ENCODE measurements around the gene TMEM151B. TPM values are rescaled to one million over a fixed set of nuclear protein-coding genes. Genes with fewer than 3 reads are reported as not detected.

TMEM151B gene
- total RNA-seq, 1 experiment from 2014 or later, result not detected

DNA sequence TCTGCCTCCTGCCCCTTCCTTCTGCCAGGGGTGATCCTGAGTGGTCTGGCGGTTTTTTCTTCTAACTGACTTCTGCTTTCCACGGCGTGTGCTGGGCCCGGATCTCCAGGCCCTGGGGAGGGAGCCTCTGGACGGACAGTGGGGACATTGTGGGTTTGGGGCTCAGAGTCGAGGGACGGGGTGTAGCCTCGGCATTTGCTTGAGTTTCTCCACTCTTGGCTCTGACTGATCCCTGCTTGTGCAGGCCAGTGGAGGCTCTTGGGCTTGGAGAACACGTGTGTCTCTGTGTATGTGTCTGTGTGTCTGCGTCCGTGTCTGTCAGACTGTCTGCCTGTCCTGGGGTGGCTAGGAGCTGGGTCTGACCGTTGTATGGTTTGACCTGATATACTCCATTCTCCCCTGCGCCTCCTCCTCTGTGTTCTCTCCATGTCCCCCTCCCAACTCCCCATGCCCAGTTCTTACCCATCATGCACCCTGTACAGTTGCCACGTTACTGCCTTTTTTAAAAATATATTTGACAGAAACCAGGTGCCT is 36.6 kb upstream of the TMEM151B start:
- H3K4me3 ChIP-seq (ENCODE audit: low read depth, low read length), result no peak overlapping the region
- H3K9me3 ChIP-seq, result no peaks in the 10 kb centered on the region
- no peaks in the 10 kb centered on the region for H3K27me3 ChIP-seq (replicated peaks; ENCODE audit: control insufficient read depth, insufficient read depth, low read length)
- ChIA-PET POLR2A (no interaction called here), CTCF (interaction anchor here (0.5 to 3.5 kb wide), 6 partner anchors 9 to 137 kb away, joined by 3 to 25 read pairs (median 8); partner anchors contain the start of gene SLC29A1)
- no peaks in the 10 kb centered on the region for H3K9me3 Mint-ChIP-seq (ENCODE audit: unreplicated experiment)
- peak overlapping the region; percentile 23 for H3K27ac Mint-ChIP-seq (ENCODE audit: unreplicated experiment)
- no peaks in the 10 kb centered on the region for H3K27me3 Mint-ChIP-seq (ENCODE audit: insufficient read depth, unreplicated experiment)
- H3K4me3 Mint-ChIP-seq (ENCODE audit: unreplicated experiment), result no peak overlapping the region
- H3K36me3 ChIP-seq (ENCODE audit: control insufficient read depth, insufficient read depth, low read length), result no peaks in the 10 kb centered on the region
- intact Hi-C loops (cut with micrococcal nuclease; ENCODE audit: unreplicated experiment), result loop anchor here (1.0 kb wide), 2 partner anchors 12 to 138 kb away; no protein-coding TSS in a partner anchor
- H3K36me3 Mint-ChIP-seq (ENCODE audit: insufficient read depth, unreplicated experiment), result peaks cover 18% of the 10 kb centered on the region
- peaks cover 17% of the 10 kb centered on the region for H3K4me1 Mint-ChIP-seq (ENCODE audit: low read depth, unreplicated experiment)
- DNase-seq, result no peak
- H3K4me1 ChIP-seq, result peaks cover 19% of the 10 kb centered on the region
- TSS peak; percentile 11 for BruUV-seq (replicated peaks)
- TF ChIP-seq, protein P1, sequence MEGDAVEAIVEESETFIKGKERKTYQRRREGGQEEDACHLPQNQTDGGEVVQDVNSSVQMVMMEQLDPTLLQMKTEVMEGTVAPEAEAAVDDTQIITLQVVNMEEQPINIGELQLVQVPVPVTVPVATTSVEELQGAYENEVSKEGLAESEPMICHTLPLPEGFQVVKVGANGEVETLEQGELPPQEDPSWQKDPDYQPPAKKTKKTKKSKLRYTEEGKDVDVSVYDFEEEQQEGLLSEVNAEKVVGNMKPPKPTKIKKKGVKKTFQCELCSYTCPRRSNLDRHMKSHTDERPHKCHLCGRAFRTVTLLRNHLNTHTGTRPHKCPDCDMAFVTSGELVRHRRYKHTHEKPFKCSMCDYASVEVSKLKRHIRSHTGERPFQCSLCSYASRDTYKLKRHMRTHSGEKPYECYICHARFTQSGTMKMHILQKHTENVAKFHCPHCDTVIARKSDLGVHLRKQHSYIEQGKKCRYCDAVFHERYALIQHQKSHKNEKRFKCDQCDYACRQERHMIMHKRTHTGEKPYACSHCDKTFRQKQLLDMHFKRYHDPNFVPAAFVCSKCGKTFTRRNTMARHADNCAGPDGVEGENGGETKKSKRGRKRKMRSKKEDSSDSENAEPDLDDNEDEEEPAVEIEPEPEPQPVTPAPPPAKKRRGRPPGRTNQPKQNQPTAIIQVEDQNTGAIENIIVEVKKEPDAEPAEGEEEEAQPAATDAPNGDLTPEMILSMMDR (IDR thresholded peaks at IDR 0.05; ENCODE audit: insufficient read depth in 1 of 2, low read depth in 1 of 2, low read length in 1 of 2, severe bottlenecking in 1 of 2, unreplicated experiment in 1 of 2), result no peak

- Histone ChIP-seq H3K27me3 (replicated peaks; ENCODE audit: control insufficient read depth, insufficient read depth, low read length) (no peaks in the 10 kb centered on the region), H3K36me3 (ENCODE audit: control insufficient read depth, insufficient read depth, low read length) (no peaks in the 10 kb centered on the region), H3K9me3 (no peaks in the 10 kb centered on the region), H3K4me1 (peaks cover 19% of the 10 kb centered on the region), H3K4me3 (ENCODE audit: low read depth, low read length) (no peak overlapping the region)
- BruUV-seq (replicated peaks), result no TSS peak
- Mint-ChIP-seq H3K27me3 (ENCODE audit: insufficient read depth, unreplicated experiment) (no peaks in the 10 kb centered on the region), H3K4me3 (ENCODE audit: unreplicated experiment) (no peak overlapping the region), H3K36me3 (ENCODE audit: insufficient read depth, unreplicated experiment) (peaks cover 18% of the 10 kb centered on the region), H3K27ac (ENCODE audit: unreplicated experiment) (peak overlapping the region; percentile 23), H3K9me3 (ENCODE audit: unreplicated experiment) (no peaks in the 10 kb centered on the region), H3K4me1 (ENCODE audit: low read depth, unreplicated experiment) (peaks cover 17% of the 10 kb centered on the region)
- peak; percentile 60 to 67 for DNase-seq
- TF ChIP-seq, protein P1 (IDR thresholded peaks at IDR 0.05; ENCODE audit: insufficient read depth in 1 of 2, low read depth in 1 of 2, low read length in 1 of 2, severe bottlenecking in 1 of 2, unreplicated experiment in 1 of 2), result peak; percentile 71 to 84
- ChIA-PET CTCF (interaction anchor here (0.5 to 3.5 kb wide), 9 partner anchors 8 to 138 kb away, joined by 3 to 25 read pairs (median 6); partner anchors contain the start of gene SLC29A1), POLR2A (interaction anchor here (0.6 kb wide), 1 partner anchor 10 kb away, joined by 3 read pairs; no protein-coding TSS in a partner anchor)
- intact Hi-C loops (cut with micrococcal nuclease; ENCODE audit: unreplicated experiment), result loop anchor here (1.0 kb wide), 2 partner anchors 13 to 139 kb away; no protein-coding TSS in a partner anchor
Measured at GRCh38 chr6:44234101-44235025, 35.9 kb upstream of the TMEM151B start.

GRCh38 chr6:44235269-44235668 is 35.0 kb upstream of the TMEM151B start:
- H3K4me3 ChIP-seq (ENCODE audit: low read depth, low read length), result no peak overlapping the region
- CTCF ChIA-PET, result interaction anchor here (1.0 to 3.5 kb wide), 7 partner anchors 11 to 139 kb away, joined by 3 to 25 read pairs (median 6); partner anchors contain the start of gene SLC29A1
- BruUV-seq (replicated peaks), result no TSS peak
- DNase-seq, result no peak
- TF ChIP-seq, protein P1 (IDR thresholded peaks at IDR 0.05; ENCODE audit: insufficient read depth in 1 of 2, low read depth in 1 of 2, low read length in 1 of 2, severe bottlenecking in 1 of 2, unreplicated experiment in 1 of 2), result no peak
- no peaks in the 10 kb centered on the region for H3K9me3 ChIP-seq
- no peaks in the 10 kb centered on the region for H3K27me3 ChIP-seq (replicated peaks; ENCODE audit: control insufficient read depth, insufficient read depth, low read length)
- peaks cover 18% of the 10 kb centered on the region for H3K36me3 Mint-ChIP-seq (ENCODE audit: insufficient read depth, unreplicated experiment)
- no peaks in the 10 kb centered on the region for H3K27me3 Mint-ChIP-seq (ENCODE audit: insufficient read depth, unreplicated experiment)
- peaks cover 17% of the 10 kb centered on the region for H3K4me1 Mint-ChIP-seq (ENCODE audit: low read depth, unreplicated experiment)
- peaks cover 19% of the 10 kb centered on the region for H3K4me1 ChIP-seq
- H3K9me3 Mint-ChIP-seq (ENCODE audit: unreplicated experiment), result no peaks in the 10 kb centered on the region
- intact Hi-C loops (cut with micrococcal nuclease; ENCODE audit: unreplicated experiment), result no loop called here
- POLR2A ChIA-PET, result interaction anchor here (0.6 kb wide), 2 partner anchors 11 kb away, joined by 3 read pairs; partner anchors contain the start of gene HSP90AB1
- H3K36me3 ChIP-seq (ENCODE audit: control insufficient read depth, insufficient read depth, low read length), result no peaks in the 10 kb centered on the region
- H3K27ac Mint-ChIP-seq (ENCODE audit: unreplicated experiment), result no peak overlapping the region
- no peak overlapping the region for H3K4me3 Mint-ChIP-seq (ENCODE audit: unreplicated experiment)
